Fibroblast of upper back skin (primary cell): ENCODE measurements around the gene ASXL3.

Experiments used
- DNase-seq: peaks from one replicate; pipeline ENCODE4 v3.0.0-alpha.2; 2013

ASXL3 gene

GRCh38 chr18:33577685-33578517 lies at the start of gene ASXL3:
Gene ASXL3 (plus strand): TSS chr18:33578219. CDS start chr18:33578632, 413 bp downstream.
- DNase-seq, result no peak

- no peak for DNase-seq
Measured at GRCh38 chr18:33532978-33533377, 45.0 kb upstream of the ASXL3 start.

- no peak for DNase-seq
Measured at GRCh38 chr18:33536904-33537303, 41.1 kb upstream of the ASXL3 start.

- peak; percentile 1 for DNase-seq
Measured at GRCh38 chr18:33538418-33539042, 39.5 kb upstream of the ASXL3 start.

- no peak for DNase-seq
Measured at GRCh38 chr18:33540392-33540791, 37.6 kb upstream of the ASXL3 start.

GRCh38 chr18:33541316-33541715 lies 36.7 kb upstream of the ASXL3 start:
- no peak for DNase-seq

GRCh38 chr18:33556846-33557245 lies 21.2 kb upstream of the ASXL3 start:
- no peak for DNase-seq

GRCh38 chr18:33557706-33558105 lies 20.3 kb upstream of the ASXL3 start:
- DNase-seq, result no peak

GRCh38 chr18:33558529-33558928 lies 19.5 kb upstream of the ASXL3 start:
- DNase-seq, result no peak

GRCh38 chr18:33560686-33561370 lies 17.2 kb upstream of the ASXL3 start:
- peak; percentile 48 for DNase-seq

GRCh38 chr18:33562741-33563140 lies 15.3 kb upstream of the ASXL3 start:
- no peak for DNase-seq

GRCh38 chr18:33567705-33568104 lies 10.3 kb upstream of the ASXL3 start:
- DNase-seq, result no peak

GRCh38 chr18:33571998-33572787 lies 5.8 kb upstream of the ASXL3 start:
- DNase-seq, result no peak

GRCh38 chr18:33573193-33573592 lies 4.8 kb upstream of the ASXL3 start:
- DNase-seq, result no peak

- DNase-seq, result no peak
Measured at GRCh38 chr18:33575451-33575850, 2.6 kb upstream of the ASXL3 start.

- no peak for DNase-seq
Measured at GRCh38 chr18:33576999-33577646, 896 bp upstream of the ASXL3 start.

- no peak for DNase-seq
Measured at GRCh38 chr18:33578518-33579348, 714 bp downstream of the ASXL3 start.

GRCh38 chr18:33579349-33580215 lies 1.6 kb downstream of the ASXL3 start:
- no peak for DNase-seq

GRCh38 chr18:33580546-33580945 lies 2.5 kb downstream of the ASXL3 start:
- DNase-seq, result no peak

GRCh38 chr18:33581856-33582255 lies 3.8 kb downstream of the ASXL3 start:
- no peak for DNase-seq

GRCh38 chr18:33583901-33584300 lies 5.9 kb downstream of the ASXL3 start:
- no peak for DNase-seq
